T1000 (cell line): ENCODE data around the gene PFKFB4.
"Not testable (repeated sequence)": the region's sequence is repeated elsewhere in the genome, so short reads cannot be mapped to it uniquely, and the experiment has no call there.

Source experiments
- DNase-seq: peaks from one replicate; lab custom pipeline; 2025; ENCODE audit warnings: mixed read lengths; lab: John Stamatoyannopoulos, UW

PFKFB4 gene

GRCh38 chr3:48530701-48531100 lies 25.9 kb downstream of the PFKFB4 start:
- not testable (repeated sequence) for DNase-seq

- DNase-seq: no peak
Measured at GRCh38 chr3:48528754-48529153, 27.8 kb downstream of the PFKFB4 start.

GRCh38 chr3:48528048-48528447 lies 28.6 kb downstream of the PFKFB4 start:
- no peak for DNase-seq

- DNase-seq: no peak
Measured at GRCh38 chr3:48524970-48525369, 31.6 kb downstream of the PFKFB4 start.

- DNase-seq: no peak
Measured at GRCh38 chr3:48521635-48522034, 35.0 kb downstream of the PFKFB4 start.

- DNase-seq: no peak
Measured at GRCh38 chr3:48519277-48519643, 37.3 kb downstream of the PFKFB4 start.

GRCh38 chr3:48518638-48519276 lies 37.8 kb downstream of the PFKFB4 start:
- DNase-seq: no peak

- DNase-seq: no peak
Measured at GRCh38 chr3:48518069-48518468, 38.5 kb downstream of the PFKFB4 start.

GRCh38 chr3:48516571-48516970 lies 40.0 kb downstream of the PFKFB4 start:
- DNase-seq: no peak

- no peak for DNase-seq
Measured at GRCh38 chr3:48514431-48515227, 42.0 kb downstream of the PFKFB4 start.

GRCh38 chr3:48511551-48511950 lies 45.1 kb downstream of the PFKFB4 start:
- DNase-seq: no peak

- DNase-seq: peak; percentile 79
Measured at GRCh38 chr3:48507256-48508061, 49.1 kb downstream of the PFKFB4 start.

- DNase-seq: no peak
Measured at GRCh38 chr3:48505968-48506504, 50.6 kb downstream of the PFKFB4 start.

GRCh38 chr3:48505146-48505545 lies 51.5 kb downstream of the PFKFB4 start:
- no peak for DNase-seq

- DNase-seq: peak; percentile 20
Measured at GRCh38 chr3:48504051-48504946, 52.3 kb downstream of the PFKFB4 start, which contains the start of gene SHISA5. Gene SHISA5 (minus strand): TSS chr3:48504174. CDS start chr3:48504094, 80 bp downstream.

GRCh38 chr3:48503401-48504050 lies 53.1 kb downstream of the PFKFB4 start:
- DNase-seq: no peak

- DNase-seq: no peak
Measured at GRCh38 chr3:48502728-48503168, 53.9 kb downstream of the PFKFB4 start.

- no peak for DNase-seq
Measured at GRCh38 chr3:48502121-48502520, 54.5 kb downstream of the PFKFB4 start.

- DNase-seq: no peak
Measured at GRCh38 chr3:48501196-48501595, 55.4 kb downstream of the PFKFB4 start.

- DNase-seq: no peak
Measured at GRCh38 chr3:48500656-48501055, 55.9 kb downstream of the PFKFB4 start.

GRCh38 chr3:48493203-48493501 lies 63.5 kb downstream of the PFKFB4 start:
- no peak for DNase-seq
